Superior temporal gyrus (tissue), 1 donor: ENCODE results near the gene PTTG1IP.
"Not testable (repeated sequence)": the region's sequence is repeated elsewhere in the genome, so short reads cannot be mapped to it uniquely, and the experiment has no call there.

Source experiments
- DNase-seq: peaks from one replicate; pipeline ENCODE4 v3.0.0-alpha.2; 2016; ENCODE audit errors: extremely low spot score

The PTTG1IP gene, protein sequence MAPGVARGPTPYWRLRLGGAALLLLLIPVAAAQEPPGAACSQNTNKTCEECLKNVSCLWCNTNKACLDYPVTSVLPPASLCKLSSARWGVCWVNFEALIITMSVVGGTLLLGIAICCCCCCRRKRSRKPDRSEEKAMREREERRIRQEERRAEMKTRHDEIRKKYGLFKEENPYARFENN

DNA sequence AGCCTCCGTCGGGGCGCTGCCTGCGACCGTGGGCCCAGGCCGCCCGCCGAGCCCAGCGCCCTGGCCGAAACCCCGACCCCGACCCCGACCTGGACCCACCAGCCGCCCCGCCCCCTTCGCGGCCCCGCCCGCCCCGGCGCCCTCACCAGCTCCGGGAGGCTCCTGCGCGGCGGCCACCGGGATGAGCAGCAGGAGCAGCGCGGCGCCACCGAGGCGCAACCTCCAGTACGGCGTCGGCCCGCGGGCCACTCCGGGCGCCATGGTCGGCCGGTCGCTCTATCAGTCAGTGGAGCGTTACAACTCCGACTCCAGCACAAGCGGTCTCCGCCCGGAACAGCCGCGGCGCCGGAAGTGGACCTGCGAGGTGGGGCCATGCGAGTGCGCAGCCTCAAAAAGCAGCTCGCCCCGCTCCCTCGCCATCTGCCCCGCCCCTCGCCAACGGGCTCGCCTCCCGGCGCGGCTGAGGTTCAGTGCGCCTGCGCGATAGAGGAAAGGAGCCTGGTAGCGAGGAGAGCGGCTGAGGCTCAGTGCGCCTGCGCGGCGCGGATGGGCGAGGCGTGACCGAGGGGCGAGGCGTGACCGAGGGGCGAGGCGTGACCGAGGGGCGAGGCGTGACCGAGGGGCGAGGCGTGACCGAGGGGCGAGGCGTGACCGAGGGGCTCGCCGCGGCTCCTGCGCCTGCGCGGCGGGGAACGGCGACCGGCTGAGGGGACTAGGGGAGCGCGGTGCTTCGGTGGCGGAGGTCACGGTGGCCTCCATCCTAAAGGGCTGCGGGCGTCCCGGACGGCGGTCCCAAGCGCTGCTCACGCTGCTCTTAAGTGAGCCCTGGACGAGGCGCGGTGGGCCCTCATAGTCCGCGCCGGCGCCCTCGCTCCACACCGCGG lies at the start of gene PTTG1IP:
PTTG1IP (minus strand) TSS at position 335 of the 884 bp plus-strand sequence; CDS start at position 261, 74 bp downstream.
- DNase-seq, result peak; percentile 97

GRCh38 chr21:44921928-44922327 lies 48.4 kb upstream of the PTTG1IP start:
- no peak for DNase-seq

DNA sequence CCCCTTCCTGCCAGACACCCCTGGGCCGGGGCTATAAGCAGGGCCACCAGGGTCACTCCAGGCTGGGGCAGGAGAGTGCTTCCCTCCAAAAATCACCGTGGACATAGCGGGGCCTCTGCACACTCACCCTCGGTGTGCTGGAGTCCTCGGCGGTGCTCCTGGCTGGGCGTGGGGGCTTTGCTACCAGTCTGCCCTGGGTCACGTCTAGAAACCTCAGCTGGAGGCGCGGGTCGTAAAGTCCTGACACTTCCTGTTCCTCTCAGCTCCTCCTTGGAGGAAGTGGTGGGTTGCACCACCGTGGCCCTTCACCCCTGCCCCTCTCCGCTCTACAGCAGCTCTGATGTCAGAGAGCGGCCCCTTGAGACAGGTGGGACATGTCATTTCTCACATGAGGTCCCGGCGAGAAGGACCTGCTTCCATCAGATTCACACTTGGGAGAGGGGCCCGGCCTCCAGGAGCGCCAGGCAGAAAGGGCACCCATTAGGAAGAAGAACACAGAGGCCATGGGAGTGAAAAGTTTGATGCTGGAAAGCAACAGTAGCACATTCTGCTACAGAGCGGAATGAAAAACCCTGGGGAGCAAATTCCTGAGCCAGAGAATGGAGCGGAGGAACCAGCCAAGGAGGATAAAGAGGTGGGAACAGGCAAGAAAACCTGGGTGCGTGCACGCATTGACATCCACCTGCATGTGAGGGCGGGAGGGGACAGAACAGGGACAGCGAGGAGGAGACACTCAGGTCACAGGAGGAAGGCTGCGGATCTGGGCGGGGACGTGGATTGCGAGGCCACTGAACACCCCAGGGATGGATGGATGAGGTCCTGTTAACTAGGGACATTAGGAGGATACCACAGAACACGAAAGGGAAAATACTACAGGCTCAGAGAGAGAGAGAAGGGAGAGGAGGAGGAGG lies 47.5 kb upstream of the PTTG1IP start, which contains the start of gene ITGB2:
ITGB2 (minus strand) TSS at position 206 of the 911 bp plus-strand sequence. CDS start 10,117 bp downstream, outside the sequence.
- DNase-seq, result no peak

- no peak for DNase-seq
These were observed 46.6 kb upstream of the PTTG1IP start for GRCh38 chr21:44919913-44920693.

DNA sequence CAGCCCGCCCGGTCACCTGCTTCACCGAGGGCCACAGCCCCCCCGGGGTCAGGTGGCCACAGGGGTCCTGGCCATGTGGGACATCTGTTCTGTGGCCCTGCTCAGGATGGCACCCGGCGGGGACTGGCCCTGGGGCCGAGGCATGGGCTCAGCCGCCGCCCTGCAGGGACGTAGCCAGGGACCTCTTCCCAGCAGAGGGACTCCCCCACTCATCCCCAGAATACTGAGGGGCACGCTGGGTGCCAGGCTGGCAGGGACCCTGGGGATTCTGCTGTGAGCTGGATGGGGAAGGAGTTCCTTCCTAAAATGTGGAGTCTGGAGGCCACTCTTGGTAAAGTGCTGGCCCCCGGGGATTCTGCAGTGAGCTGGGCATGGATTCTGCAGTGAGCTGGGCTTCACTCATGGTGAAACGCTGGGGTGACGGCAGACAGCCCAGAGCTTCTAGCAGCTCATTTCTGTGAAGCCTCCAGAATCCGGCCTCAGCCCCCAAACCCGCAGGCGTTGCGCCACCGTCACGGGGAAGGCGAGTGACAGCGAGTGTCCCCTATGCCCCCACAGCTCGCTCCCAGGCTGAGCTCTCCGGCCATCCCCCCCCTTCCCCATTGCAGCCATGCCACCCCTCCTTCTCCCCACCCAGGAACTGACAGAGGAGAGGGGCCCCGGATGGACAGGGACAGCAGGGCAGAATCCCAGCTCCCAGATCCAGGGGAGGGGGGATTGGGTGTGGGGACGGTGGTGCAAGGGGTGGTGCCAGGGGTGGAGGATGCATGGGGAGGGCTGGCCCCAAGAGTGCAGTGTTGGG lies 45.8 kb upstream of the PTTG1IP start:
- DNase-seq, result no peak

DNA sequence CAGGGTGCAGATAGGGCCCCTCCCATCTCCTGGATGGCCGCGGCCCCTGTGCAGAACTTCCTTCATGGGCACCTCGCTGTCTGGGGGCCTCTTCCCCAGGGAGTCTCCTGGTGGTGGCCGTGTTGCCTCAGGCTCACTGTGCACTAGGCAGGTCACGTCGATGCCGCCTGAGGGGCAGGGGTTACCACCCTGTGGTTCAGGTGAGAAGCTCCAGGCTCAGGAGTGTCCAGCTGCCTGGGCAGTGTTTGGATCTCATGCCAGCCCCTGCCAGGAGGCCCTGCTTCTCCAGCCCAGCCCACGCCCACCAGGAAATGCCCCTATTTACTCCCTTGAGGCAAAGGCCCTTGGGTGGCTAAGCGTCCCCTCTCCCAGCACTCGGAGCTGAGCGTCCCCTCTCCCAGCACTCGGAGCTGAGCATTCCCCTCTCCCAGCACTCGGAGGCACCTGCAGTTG lies 45.1 kb upstream of the PTTG1IP start:
- DNase-seq, result no peak

GRCh38 chr21:44918107-44918470 lies 44.6 kb upstream of the PTTG1IP start:
- DNase-seq, result no peak

DNA sequence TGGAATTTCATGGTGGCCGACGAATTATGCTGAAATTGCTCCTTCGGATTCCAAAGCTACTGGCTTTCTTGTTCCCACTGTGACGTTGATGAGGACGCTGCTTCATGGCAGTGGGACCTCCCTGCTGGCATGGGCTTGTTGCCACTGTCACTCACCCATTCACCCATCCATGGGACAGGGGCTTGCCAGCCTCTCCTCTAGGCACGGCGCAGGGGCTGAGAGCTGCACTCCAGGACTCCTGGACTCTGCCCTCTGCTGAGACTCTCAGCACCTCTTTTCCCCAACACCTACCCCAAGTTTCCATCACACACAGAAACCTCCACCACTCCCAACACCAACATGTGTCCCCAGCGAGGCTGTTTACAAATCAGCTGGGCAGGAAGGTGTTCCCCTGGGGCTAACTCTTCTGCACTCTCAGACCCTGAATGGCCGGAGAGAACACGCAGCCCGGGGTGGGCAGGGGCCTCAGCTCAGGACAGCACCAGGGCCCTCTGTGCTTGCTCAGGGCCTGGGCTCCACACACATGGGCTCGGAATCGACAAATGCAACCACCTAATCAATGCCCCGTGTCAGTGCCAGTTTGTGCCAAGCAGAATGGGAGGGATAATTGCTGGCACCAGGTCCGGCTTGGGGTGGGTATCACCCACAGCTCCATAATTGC lies 44.1 kb upstream of the PTTG1IP start:
- no peak for DNase-seq

DNA sequence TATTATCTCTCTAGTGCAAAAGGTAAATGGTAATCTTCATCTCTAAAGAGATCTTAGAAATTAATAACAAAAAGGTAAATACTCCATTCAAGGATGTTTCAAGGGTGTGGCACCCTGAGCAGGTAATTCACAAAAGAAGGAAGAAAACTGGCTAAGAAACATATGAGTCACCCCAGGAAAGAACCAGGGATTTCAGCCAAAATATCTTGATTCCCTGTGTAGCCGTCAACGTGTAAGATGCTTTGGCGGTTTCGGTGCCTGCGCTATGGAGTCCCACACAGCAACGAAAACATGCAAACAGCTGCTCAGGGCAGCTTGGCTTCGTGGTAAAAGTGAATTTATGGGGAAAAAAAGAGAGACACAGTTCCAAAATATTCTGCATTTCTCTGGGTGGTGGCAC lies 43.5 kb upstream of the PTTG1IP start:
- no peak for DNase-seq

DNA sequence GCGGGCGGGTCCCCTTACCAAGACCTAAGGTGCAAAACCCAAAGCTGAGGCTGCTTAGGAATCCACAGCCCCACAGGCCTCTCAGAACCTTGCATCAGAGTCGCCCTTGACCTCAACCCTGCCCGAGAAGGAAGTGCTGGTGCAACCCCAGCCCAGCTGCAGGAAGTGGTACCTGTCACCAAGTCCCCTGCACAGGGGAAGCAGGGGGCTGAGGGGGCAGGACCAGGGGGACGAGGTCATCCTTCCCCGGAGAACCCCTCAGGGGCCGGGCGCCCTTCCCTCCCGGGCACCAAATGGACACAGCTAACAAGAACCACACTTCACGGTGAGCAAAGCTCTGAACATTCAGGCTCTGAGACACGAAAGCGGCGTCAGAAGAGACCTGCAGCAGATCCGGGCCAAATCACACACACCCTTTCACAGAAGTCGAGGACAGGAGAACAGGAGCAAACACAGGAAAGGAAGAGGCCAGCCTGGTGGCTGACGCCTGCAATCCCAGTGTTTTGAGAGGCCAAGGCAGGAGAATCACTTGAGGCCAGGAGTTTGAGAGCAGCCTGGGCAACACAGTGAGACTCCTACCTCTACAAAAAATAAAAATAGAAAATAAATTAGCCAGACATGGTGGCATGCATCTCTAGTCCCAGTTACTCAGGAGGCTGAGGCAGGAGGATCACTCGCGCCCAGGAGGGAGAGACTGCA lies 40.8 kb upstream of the PTTG1IP start:
- DNase-seq, result no peak

- no peak for DNase-seq
These were observed 40.1 kb upstream of the PTTG1IP start for GRCh38 chr21:44913425-44914175.

- not testable (repeated sequence) for DNase-seq
These were observed 39.3 kb upstream of the PTTG1IP start for GRCh38 chr21:44912506-44913412.

- DNase-seq, result no peak
These were observed 38.6 kb upstream of the PTTG1IP start for GRCh38 chr21:44912158-44912473.

- DNase-seq, result peak; percentile 53
These were observed 38.1 kb upstream of the PTTG1IP start for GRCh38 chr21:44911384-44912157.

DNA sequence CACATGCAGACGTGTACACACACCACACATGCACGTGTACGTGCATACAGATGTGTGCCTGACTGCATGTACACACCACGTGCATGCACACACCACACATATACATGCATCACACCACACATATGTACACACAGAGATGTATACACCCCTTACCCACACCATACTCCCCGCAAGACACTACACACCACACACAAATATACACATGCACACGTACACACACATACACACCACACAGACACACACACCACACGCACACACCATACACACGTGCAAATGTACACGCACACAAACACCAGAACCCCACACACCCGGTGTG lies 37.5 kb upstream of the PTTG1IP start:
- DNase-seq, result no peak

- DNase-seq, result no peak
These were observed 37.0 kb upstream of the PTTG1IP start for GRCh38 chr21:44910229-44911067.
